Mammary epithelial cell (primary cell): ENCODE measurements around the gene FEZ2.

Source experiments
- EZH2 ChIP-seq: IDR thresholded peaks from 2 replicates; pipeline ENCODE4 v1.6.1; 2012; ENCODE audit warnings: low read length, inconsistent platforms, borderline replicate concordance
- TF ChIP-seq, protein P1 (sequence below), 2 donors: IDR thresholded peaks in 1 of 2; conservative IDR thresholded peaks in 1 of 2; 2 replicates each; pipeline ENCODE4 v1.5.1; 2011 to 2012; ENCODE audit warnings: inconsistent platforms in 2 of 2, low read length in 2 of 2, mild to moderate bottlenecking in 2 of 2, control low read depth in 1 of 2, low read depth in 1 of 2; ENCODE audit not compliant: insufficient read depth in 1 of 2; ENCODE audit errors: extremely low read depth in 1 of 2

- TF ChIP-seq, protein P1, sequence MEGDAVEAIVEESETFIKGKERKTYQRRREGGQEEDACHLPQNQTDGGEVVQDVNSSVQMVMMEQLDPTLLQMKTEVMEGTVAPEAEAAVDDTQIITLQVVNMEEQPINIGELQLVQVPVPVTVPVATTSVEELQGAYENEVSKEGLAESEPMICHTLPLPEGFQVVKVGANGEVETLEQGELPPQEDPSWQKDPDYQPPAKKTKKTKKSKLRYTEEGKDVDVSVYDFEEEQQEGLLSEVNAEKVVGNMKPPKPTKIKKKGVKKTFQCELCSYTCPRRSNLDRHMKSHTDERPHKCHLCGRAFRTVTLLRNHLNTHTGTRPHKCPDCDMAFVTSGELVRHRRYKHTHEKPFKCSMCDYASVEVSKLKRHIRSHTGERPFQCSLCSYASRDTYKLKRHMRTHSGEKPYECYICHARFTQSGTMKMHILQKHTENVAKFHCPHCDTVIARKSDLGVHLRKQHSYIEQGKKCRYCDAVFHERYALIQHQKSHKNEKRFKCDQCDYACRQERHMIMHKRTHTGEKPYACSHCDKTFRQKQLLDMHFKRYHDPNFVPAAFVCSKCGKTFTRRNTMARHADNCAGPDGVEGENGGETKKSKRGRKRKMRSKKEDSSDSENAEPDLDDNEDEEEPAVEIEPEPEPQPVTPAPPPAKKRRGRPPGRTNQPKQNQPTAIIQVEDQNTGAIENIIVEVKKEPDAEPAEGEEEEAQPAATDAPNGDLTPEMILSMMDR (conservative IDR thresholded peaks at IDR 0.05 in 1 of 2, IDR thresholded peaks at IDR 0.05 in 1 of 2; ENCODE audit: extremely low read depth in 1 of 2, insufficient read depth in 1 of 2, low read depth in 1 of 2, low read length in 2 of 2) = no peak
- no peak for TF ChIP-seq EZH2
These were observed 37.2 kb downstream of the FEZ2 start for GRCh38 chr2:36560726-36561125.
